ENCODE results near the gene GABPB1.
A peak's percentile ranks its signal among the peaks of the same experiment; 100 is the strongest.
"Not testable (repeated sequence)": the region's sequence is repeated elsewhere in the genome, so short reads cannot be mapped to it uniquely, and the experiment has no call there.

GABPB1 gene

DNA sequence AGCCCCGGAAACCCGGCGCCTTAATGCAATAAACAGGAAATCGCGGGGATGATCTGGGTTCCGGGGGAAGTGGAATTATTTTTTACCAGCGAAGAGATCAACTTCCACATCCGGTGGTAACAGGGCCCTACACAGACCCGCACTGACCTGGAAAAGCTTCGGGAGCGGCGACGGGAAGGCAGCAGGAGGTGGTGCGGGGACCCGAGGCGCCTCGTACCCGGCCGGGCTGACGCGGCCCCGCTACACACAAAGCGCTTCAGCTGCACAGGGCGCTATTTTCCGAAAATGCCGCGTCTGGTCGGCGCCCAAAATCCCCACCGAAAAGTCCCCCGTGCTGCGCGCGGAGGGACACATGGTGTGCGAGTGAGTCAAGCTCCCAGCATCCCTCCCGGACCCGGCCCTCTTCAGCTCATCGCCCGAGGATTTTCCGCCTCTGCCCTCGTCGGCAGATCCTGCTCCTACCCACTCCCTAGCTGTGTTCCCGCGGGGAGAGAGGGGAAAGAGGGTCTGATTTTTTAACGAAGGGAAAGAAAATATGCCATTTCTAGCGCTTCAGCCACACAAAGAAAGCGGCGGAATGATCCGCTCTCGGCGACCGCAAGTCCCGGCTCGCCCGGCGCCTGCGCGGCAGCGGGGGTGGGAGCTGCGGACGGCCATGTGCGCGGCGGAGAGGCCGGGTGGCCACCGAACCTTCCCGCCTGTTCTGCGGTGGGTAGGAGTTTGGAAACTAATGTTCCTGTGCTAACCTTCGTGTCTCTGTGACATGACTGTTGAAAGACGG is at the start of gene GABPB1:
TSS of gene GABPB1 (minus strand) at position 361 of the 781 bp plus-strand sequence. CDS start 45,400 bp downstream, outside the sequence.
- peak; percentile 92 for DNase-seq

- DNase-seq = not testable (repeated sequence)
Observed at GRCh38 chr15:50391561-50391960, 36.6 kb upstream of the GABPB1 start.

GRCh38 chr15:50390554-50391264 is 35.7 kb upstream of the GABPB1 start:
- no peak for DNase-seq

GRCh38 chr15:50382408-50382807 is 27.4 kb upstream of the GABPB1 start:
- not testable (repeated sequence) for DNase-seq

GRCh38 chr15:50381438-50381837 is 26.4 kb upstream of the GABPB1 start:
- peak; percentile 8 for DNase-seq

GRCh38 chr15:50380089-50380488 is 25.1 kb upstream of the GABPB1 start:
- DNase-seq = peak; percentile 21

GRCh38 chr15:50379413-50379812 is 24.4 kb upstream of the GABPB1 start:
- DNase-seq = not testable (repeated sequence)

GRCh38 chr15:50378776-50379175 is 23.8 kb upstream of the GABPB1 start:
- no peak for DNase-seq

- DNase-seq = no peak
Observed at GRCh38 chr15:50377867-50378751, 23.1 kb upstream of the GABPB1 start.

- DNase-seq = not testable (repeated sequence)
Observed at GRCh38 chr15:50369564-50369963, 14.6 kb upstream of the GABPB1 start.

- DNase-seq = no peak
Observed at GRCh38 chr15:50365971-50366370, 11.0 kb upstream of the GABPB1 start.

DNA sequence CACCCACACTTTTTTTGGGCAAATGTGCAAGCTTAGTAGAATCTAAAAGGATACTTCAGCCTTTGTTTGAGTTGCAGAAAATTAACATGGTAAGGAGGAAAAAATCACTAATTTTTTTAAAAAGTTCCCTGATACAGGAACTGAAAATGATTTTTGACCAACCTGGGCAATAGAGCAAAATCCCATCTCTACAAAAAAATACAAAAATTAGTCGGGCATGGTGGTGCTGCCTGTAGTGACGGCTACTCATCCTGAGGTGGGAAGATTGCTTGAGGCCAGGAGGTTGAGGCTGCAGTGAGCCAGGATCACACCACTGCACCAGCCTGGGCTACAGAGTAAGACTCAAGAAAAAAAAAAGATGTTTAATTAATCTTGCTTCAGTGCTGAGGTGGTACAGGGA is 10.6 kb upstream of the GABPB1 start:
- DNase-seq = no peak

- DNase-seq = no peak
Observed at GRCh38 chr15:50363612-50364011, 8.6 kb upstream of the GABPB1 start.

DNA sequence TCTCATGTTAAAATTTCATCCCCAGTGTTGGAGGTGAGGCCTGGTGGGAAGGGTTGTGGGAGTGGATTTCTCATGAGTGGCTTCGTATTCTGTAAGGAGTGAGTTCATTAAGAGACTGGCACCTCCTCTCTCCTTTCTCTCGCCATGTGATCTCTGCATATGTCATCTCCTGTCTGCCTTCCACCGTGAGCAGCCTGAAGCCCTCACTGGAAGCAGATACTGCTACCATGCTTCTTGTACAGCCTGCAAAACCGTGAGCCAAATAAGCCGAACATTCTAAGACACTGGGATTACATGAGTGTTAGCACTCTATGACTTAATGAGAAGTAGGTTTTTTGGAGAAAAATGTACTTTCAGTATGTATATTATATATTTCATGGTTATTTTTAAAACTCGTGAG is 6.8 kb upstream of the GABPB1 start:
- no peak for DNase-seq

DNA sequence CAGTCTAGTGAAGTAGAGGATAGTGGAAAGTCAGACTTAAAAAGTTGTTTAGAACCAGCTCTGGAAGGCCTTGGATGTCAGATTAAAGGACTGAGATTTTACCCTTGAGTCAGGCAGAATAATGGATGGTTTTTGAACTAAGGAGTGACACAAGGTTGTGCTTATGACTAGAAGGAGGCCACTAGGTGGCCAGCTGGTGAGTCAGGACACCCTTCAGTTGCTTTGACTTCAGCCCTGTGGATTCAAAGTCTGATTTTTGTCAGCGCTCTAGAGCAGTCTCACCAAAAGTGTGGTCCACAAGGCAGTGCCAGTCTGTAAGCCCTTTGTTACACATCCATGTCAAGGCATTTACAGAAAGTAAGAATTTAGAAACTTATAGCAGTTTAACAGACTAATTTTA is 3.8 kb upstream of the GABPB1 start:
- peak; percentile 38 for DNase-seq

- DNase-seq = peak; percentile 31
Observed at GRCh38 chr15:50355980-50356379, 982 bp upstream of the GABPB1 start.

DNA sequence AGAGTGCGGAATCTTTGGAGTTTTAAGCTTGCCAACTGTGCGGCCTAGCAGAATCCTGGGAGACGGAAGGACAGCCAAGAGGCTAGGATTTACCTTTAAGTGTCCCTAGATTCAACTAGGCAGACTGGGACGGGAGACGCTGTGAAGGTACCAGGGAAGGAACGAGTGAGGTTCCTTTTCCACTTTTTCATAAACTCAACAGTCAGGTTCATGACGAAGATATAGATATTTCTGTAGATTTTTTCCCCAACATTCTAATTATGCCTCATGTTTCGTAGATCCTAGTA is 564 bp upstream of the GABPB1 start:
- DNase-seq = no peak

GRCh38 chr15:50353975-50354837 is 792 bp downstream of the GABPB1 start:
- peak; percentile 84 for DNase-seq

GRCh38 chr15:50353251-50353974 is 1.6 kb downstream of the GABPB1 start:
- peak; percentile 87 for DNase-seq

DNA sequence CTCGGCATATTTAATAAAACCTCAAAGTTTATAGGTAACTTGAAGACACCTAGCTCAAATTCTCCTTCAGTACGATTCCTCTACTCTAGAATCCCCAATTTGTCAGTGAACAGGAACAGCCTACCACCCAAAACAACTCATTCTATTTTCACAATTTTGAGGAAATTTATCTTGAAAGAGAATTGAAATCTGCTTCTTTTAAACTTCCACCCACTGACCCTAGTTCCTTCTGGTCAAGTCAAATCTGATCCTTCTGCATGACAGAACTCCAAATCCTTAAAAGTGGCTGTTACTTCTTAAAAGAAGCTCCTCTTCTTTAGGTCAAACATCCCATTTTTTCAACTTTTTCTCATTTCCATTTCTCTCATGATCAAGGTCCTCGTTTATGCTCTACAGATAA is 4.4 kb downstream of the GABPB1 start:
- no peak for DNase-seq

- no peak for DNase-seq
Observed at GRCh38 chr15:50345298-50345697, 9.7 kb downstream of the GABPB1 start.

DNA sequence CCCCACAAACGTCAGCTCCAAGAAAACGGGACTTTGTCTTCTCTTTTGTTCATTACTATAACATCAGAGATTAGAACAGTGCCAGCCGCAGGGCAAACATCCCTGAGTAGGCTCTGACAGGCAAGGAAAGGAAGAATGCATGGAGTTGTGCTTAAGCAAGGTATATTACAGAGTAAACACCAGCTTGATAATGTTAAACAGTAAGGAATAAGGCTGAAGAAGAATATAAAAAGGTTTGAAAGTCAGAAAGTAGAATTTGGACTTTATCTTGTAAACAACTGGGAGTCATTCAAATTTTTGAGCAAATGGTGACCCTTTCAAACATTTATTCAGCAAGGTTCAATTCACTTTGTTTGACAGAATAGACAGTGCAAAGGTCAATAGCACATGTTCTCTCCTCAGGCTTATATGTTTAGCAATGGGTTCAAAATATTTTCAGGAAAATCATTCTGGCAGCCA is 11.0 kb downstream of the GABPB1 start:
- no peak for DNase-seq
